Jurkat, Clone E6-1 (cell line): Measurements from ENCODE around the gene PRKCB.
A peak's percentile ranks its signal among the peaks of the same experiment; 100 is the strongest.
"Not testable (repeated sequence)": the region's sequence is repeated elsewhere in the genome, so short reads cannot be mapped to it uniquely, and the experiment has no call there.

Source experiments
- DNase-seq: peaks from one replicate; pipeline ENCODE4 v3.0.0-alpha.2; 2011; ENCODE audit warnings: low read depth, low spot score
- H3K4me3 ChIP-seq: 2 replicates; pipeline ENCODE4 v1.5.1; 2011; ENCODE audit warnings: mild to moderate bottlenecking, low read length, control low read depth, moderate library complexity

PRKCB gene

DNA sequence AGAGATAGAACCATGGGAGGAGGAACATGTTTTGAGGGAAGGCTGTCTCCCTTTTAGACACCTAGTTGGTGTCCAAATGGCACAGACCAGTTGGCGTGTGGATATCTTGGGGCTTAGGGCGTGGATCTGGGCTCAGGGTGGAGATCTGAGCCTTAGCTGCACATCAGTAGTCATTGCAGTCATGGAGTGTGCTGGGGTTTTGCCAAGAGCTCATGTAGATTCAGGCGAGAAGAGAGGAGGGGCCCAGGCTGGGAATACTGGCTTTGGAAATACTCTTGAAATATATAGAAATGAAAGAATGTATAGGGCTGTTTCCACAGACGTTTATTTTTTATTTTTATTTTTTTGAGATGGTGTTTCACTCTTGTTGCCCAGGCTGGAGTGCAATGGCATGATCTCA lies 92.0 kb downstream of the PRKCB start:
- H3K4me3 ChIP-seq: no peak overlapping the region
- no peak for DNase-seq

DNA sequence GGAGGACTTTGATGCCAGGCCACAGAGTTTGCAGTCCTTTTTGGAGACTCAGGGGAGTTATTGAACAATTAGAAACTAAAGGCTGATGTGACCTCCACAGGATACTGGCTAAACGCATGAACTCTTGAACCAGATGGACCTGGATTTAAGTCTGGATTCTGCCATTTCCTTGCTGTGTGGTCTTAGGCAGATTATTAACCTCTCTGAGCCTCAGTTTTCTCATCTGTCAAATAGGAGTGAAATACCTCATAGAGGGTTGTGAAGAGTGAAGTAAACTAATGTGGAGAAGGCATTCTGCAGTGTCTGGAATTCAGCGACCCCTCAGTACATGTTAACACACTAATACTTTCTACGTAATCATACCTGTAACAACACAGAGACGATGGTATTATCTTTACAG lies 93.5 kb downstream of the PRKCB start:
- no peak for DNase-seq
- no peak overlapping the region for H3K4me3 ChIP-seq

DNA sequence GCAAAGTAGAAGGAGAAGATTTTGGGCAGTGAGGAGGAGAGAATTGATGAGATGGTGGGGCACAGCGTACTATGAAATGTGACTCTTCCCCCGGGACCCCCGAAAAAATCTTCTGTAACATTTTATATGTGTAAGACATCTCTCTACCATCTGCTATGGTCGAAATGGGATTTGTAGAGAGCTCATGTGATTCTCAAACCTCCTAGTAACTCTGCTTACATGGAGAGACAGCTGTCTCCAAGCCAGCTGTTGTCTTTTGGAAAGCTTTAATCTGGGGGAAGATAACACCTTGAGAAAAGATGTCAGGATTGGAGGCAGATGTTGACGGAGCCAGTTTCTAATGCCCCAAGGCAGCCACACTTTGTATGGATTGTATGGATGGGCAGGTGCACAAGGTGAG lies 94.1 kb downstream of the PRKCB start:
- DNase-seq: no peak
- H3K4me3 ChIP-seq: no peak overlapping the region

DNA sequence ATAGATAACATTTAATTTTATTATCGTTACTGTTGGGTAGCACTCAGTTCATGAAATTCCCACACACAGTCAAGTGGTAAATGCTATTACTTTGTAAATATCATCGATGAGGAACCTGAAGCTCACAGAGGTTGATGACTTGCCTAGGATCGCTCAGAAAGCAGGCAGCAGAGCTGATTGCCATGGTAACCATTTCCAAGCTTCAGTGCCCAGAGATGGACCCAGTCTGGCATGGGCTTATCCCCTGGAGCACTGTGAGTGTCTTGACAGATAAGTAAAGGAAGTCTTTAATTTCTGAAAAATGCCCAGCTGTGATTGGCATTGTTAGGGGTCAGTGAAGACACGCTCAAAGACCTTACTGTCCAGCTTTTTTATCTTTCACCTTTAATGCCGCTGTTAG lies 95.0 kb downstream of the PRKCB start:
- no peak overlapping the region for H3K4me3 ChIP-seq
- no peak for DNase-seq

DNA sequence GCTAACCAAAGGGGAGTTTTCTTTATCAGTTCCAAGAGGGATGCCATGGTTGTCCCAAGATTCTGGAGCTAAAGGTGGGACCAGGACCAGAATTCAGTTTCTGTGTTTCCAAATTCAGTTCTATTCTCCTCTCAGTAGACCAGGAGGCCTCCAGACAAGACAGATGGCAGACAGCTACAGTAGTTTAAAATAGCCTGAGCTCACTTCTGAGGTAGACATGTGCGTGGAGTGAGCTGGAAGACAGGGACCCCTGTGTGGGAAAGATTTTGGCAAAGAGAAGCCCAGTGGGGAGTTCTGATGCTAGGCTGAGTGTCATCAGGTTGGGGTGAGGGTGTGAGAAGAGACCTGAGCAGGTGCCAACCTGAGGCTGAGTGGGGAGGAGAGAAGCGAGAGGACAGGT lies 95.4 kb downstream of the PRKCB start:
- DNase-seq: no peak
- H3K4me3 ChIP-seq: no peak overlapping the region

DNA sequence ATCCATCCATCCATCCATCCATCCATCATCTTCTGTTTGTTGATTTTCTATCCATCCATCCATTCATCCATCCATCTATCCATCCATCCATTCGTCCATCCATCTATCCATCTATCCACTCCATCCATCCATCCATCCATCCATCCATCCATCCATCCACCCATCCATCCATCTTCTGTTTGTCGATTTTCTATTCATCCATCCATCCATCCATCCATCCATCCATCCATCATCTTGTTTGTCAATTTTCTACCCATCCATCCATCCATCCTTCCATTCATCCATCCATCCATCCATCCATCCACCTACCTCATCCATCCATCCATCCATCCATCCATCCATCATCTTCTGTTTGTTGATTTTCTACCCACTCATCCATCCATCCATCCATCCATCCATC lies 97.9 kb downstream of the PRKCB start:
- not testable (repeated sequence) for H3K4me3 ChIP-seq, DNase-seq

DNA sequence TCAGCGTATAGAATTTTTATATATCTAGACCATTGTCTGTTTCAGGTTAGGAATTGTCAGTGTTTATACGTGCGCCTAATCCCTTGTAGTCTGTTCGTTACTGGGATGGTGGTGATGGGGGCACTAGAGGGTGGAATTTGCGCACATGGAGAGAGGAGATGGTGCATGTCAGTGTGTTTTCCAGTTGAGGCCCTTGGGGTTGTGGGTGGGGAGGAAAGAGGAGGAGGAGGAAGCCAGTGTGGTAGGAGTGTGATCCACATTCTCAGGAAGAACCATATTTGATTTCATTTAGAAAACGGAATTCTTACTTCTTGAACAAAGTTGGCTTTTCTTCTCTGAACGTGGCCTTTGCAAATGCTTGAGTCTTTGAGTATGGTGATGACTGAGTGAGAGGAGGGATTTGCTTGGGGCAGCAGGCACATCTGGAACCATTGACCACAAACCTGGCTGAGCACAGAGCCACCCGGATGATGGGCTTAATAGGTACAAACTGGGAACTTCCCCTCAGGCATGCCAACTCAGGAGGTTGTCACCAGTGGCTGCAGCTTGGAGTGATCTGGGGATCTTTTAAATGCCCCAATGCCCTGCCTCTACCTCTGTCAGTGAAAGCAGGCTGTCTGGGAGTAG lies 98.9 kb downstream of the PRKCB start:
- DNase-seq: no peak
- no peak overlapping the region for H3K4me3 ChIP-seq

DNA sequence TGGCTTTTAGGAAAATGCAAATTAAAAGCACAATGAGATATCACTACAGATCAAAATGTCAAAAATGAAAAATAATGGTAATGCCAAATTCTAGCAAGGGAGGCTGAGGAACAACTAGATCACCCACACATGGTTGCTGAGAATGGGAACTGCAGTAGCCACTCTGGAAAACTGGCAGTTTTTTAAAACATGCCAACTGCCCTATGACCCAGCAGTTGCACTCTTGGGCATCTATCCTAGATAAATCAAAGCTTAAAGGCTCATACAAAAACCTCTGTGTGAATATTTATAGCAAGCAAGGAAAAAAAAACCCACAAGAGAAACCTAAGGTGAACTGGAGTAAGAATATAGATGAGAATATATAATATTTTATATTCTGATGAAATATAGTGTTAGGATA lies 104.3 kb downstream of the PRKCB start:
- no peak overlapping the region for H3K4me3 ChIP-seq
- DNase-seq: no peak

DNA sequence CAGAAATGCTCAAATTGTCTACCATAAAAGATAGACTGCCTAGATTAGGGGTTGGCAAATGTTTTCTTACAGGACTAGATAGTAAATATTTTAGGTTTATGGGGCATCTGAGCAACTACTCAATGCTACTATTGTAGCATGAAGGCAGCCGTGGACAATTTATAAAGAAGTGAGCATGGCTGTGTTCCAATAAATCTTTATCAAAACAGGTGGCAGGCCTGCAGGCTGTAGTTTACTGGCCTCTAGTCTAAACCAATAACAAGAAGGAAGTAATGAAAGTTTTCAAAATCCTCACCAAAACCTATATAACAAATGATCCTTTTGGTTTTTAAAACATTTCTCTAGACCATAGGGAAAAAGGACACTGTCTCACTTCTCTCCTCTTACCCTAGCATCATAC lies 105.2 kb downstream of the PRKCB start:
- no peak overlapping the region for H3K4me3 ChIP-seq
- DNase-seq: no peak

DNA sequence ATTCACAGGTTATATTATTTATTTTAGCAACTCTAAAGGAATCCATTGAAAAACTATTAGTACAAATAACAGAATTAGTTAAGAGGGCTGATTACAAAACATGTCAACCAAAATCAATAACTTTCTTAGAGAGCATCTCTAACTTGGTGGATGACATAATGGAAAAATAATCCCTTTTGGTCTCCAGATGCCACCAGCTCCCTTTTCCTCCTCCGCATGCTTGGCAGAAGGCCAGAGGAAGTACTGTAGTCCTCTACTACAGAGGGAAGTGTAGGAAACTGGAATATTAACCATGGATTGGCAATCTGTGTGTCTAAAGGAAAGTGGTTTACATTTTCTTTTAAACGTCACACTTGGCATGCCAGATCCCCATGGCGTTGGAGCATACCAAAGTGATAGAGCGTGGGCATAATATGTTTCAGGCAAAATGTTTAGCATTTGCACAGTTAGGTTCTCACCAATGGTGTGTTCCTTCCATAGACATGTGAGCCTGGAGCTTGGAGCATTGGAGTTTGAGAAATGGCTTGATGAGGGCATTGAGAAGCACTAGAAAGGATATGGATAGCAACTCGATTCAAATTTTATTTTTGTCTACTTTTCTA lies 106.3 kb downstream of the PRKCB start:
- DNase-seq: no peak
- H3K4me3 ChIP-seq: no peak overlapping the region

DNA sequence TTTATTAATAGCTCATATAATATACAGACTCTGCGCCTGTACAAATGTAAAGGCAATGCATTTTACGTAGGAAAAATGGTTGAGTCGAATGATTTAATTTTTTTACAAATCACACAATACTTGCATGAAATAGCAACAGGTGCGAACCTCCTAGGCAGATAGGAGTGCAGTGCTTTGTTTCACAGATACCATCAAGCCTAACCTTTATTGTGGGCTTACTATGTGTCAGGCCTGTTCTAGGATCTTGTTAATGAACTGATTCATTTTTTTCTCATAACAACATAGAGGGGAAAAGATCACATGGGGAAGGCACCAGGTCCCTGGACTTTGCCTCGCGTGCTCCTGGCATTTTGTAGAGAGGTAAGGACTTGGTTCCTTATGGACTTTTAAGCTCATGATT lies 107.8 kb downstream of the PRKCB start:
- H3K4me3 ChIP-seq: no peak overlapping the region
- no peak for DNase-seq

DNA sequence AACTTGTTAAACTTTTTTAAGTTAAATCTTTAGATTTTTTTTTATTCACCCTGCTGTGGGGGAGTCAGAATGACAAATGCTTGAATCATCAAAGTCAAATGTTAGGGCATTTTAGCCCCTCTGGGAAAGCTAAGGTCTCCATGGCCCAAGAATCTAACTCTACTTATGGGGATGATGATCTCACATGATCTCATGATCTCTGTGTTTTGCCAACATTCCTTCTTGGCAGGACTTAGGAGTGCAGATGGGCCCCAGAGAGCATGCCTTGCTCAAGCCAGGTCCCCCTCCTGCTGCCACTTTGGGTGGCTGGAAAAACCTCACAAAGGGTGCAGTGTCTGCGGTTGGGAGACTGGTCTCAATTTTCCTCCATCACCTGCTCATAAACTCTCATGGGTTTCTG lies 108.6 kb downstream of the PRKCB start:
- no peak overlapping the region for H3K4me3 ChIP-seq
- DNase-seq: no peak

DNA sequence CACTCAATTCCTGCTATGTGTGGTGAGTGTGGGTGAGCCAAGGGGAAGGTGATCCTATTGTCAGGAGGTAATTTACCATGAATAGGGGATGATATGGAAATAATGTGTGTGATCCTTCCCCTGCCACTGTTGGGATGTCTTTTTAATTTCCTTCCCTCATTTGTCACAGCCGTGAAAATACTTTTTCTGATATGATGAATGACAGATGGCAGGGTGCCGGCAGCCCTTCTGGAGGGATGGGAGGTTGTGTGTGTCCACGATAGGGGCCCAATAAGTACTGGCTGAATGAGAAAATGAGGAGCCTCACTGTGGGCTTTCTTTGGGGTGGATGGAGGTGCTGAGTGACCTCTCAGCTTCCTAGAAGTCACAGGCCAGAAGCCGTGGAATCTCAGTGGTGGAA lies 109.5 kb downstream of the PRKCB start:
- no peak overlapping the region for H3K4me3 ChIP-seq
- no peak for DNase-seq

DNA sequence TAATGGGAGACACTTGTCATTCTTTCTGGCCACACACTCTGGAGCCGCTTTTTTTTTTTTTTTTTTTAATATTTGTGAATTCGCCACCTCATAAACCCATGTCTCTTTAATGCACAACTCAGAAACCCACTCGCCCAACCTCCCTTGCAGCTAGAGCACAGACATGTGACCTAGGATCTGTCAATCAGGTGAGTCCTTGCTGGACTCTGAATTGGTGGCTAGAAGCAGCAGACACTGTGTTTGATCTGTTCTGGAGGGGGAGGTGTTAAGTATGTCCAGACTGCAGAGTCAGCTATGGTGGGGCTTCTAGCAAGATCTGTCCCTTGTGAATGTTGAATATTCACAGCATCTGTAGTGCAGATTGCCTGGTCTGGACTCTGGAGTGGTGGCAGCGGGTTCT lies 112.1 kb downstream of the PRKCB start:
- no peak overlapping the region for H3K4me3 ChIP-seq
- no peak for DNase-seq

DNA sequence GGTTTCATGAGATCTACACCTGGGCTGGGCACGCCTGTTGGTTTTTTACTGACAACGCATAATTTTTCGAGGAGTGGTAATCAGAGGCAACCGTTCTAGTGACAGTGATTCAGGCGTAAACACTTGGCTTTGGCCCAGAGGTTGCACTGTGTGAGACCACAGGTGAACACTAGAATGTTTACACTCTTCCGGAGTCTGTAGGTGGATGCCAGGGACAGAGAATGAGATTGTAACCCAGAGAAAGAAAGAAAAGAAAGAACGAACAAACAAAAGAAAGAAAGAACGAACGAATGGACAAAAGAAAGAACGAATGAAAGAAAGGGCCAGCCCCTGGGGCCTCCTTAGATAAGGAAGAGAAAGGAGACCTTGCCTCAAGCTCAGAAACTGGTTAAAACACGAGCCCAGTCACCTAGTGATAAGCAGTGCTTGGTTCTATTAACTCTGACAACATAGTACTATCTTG lies 113.2 kb downstream of the PRKCB start:
- peak; percentile 72 for DNase-seq
- peak overlapping the region; percentile 12 for H3K4me3 ChIP-seq

DNA sequence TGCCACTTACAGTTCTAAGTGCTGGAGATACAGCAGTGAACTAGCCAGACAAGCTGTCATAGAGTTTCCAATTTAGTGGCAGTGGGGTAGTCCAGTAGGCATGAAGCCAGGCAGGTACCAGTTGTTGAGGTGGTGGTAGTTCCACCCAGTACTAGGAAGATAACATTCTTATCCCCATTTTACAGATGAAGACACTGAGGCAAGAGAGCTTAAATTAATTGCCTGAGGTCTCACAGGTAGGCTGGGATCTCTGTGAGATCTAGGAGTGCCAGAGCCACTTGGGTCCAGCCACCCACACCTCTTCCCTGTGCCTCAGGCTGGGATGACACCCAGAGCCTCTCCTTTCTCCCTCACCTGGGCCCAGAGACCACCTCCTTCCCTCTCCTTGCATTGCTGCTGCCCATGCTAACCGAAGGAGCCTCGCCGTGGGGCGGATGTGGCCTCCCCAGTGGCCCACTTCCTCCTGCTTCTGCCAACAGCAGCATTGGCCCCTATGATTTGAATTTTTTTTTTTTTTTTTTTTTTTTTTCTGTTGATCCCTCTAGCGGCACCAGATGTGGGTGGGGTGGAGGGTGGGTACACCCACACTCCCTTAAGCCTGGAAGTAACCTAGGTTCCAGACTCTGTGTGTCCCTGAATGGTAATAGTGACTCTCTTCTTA lies 114.0 kb downstream of the PRKCB start:
- H3K4me3 ChIP-seq: peak overlapping the region; percentile 32
- DNase-seq: peak; percentile 95

DNA sequence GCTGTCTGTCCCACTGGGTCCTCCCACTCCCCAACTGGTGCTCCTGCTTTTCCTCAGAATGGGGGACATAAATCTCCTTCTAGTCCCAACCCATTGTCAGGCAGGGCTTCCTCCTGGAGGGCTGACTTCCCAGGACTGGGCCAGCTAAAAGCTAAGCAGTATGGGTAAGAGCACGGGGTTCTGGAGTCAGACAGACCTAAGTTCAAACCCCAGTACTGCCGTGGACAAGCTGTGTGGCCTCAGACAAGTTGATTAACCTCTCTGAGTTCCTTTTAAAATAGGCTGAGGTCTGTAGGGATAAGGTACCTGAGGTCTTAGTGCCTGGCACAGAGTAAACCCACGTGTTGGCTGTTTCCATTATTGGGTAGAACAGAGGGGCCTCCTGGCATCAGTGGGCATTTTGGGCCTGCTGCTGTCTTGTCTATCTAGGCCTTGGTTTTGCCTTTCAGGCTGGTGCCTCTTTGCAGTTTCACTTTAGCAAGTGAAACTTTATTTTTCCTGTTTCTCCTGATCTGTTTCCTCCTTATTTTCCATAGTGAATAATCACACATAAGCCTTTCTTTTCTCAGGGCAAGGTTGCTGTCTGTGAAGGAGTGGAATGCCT lies 114.6 kb downstream of the PRKCB start:
- no peak for DNase-seq
- H3K4me3 ChIP-seq: peak overlapping the region; percentile 32

DNA sequence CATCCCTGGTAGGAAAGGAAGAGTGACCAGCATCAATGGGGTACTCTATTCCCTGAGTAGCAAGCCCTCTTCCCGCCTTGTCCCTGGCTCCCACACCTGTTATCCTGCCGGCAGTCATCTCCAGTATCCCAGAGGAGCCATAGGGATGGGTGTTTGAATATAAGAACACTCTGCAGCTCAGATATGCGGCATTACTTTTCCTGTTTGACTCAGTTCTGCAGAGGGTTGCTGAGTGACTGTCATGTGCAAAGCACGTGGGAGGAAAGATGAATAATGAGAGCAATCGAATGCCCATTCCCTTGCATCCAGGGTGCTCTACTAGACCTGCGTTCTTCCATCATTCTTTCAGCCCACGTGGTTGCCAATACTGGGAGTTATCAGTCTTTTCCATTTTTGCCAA lies 115.1 kb downstream of the PRKCB start:
- H3K4me3 ChIP-seq: no peak overlapping the region
- DNase-seq: no peak

DNA sequence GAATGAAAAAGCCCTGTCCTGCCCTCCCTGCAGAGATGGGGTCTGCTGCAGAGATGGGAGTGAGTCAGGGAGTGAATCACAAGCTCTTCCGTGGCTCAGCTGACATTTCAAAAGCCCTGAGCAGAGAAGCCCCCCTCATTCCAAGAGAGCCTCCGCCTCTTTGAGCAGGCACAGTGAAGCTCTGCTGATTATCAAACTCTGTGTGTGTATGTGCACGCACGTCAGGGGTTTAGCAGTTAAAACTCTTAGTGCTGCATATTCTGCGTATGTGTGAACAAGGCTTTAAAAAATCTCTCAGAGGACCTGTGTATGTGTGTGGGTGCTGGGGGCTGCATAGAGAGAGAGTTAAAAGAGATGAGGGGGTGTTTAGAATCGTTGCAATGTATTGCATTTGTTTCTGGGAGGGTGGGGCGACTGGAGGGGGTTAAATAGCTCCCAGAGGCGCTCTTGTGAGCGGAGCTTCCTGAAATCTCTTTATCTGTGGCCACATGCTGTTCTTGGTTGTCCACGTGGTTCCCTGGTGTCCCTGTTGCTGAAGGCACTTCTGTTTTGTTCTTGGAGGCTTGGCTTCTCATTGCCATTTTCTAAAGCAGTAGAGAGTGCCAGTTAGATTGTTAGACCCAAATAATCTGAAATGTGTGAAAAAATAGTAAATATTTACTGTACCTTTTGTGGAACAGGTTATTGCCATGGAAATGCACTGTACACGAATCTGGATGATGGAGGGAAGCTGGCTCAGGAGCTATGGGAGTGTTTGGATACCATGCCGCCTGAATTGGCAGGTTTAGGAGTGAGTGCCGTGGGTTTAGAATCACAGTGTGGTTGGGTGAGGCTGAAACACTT lies 116.6 kb downstream of the PRKCB start:
- DNase-seq: no peak
- peak overlapping the region; percentile 7 for H3K4me3 ChIP-seq

DNA sequence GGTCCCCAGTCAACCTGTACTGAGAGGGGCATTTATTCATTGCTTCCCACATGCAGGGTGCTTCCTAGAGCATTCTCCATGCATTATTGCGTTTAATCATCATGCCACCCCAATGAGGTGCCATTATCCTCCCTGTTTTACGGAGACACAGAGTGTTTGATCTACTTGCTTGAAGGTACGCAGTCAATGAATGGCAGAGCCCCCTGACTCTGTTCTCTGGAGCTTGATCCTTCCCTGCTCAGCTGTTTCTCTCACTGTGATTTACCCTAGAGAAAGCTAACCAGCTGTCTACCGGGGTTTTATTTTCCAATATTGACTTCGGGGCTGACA lies 117.2 kb downstream of the PRKCB start:
- no peak for DNase-seq
- no peak overlapping the region for H3K4me3 ChIP-seq
